NCI-H1436 treated with DMSO at 0.1 percent for 48 hours (cell line): ENCODE data around the gene TANGO6.
"Not testable (repeated sequence)": the region's sequence is repeated elsewhere in the genome, so short reads cannot be mapped to it uniquely, and the experiment has no call there.

Experiments used
- DNase-seq: peaks from one replicate; lab custom pipeline; 2025; lab: John Stamatoyannopoulos, UW

TANGO6 gene

GRCh38 chr16:69056421-69056820 lies 213.1 kb downstream of the TANGO6 start:
- no peak for DNase-seq

- no peak for DNase-seq
These were observed 214.4 kb downstream of the TANGO6 start for GRCh38 chr16:69057400-69058378.

- DNase-seq = not testable (repeated sequence)
These were observed 220.2 kb downstream of the TANGO6 start for GRCh38 chr16:69063491-69063890.

GRCh38 chr16:69064124-69064763 lies 220.9 kb downstream of the TANGO6 start:
- no peak for DNase-seq

GRCh38 chr16:69064764-69065313 lies 221.5 kb downstream of the TANGO6 start:
- DNase-seq = no peak

GRCh38 chr16:69069504-69069903 lies 226.2 kb downstream of the TANGO6 start:
- DNase-seq = no peak

- DNase-seq = no peak
These were observed 227.7 kb downstream of the TANGO6 start for GRCh38 chr16:69071036-69071435.

- DNase-seq = no peak
These were observed 229.3 kb downstream of the TANGO6 start for GRCh38 chr16:69072640-69072974.

- no peak for DNase-seq
These were observed 229.9 kb downstream of the TANGO6 start for GRCh38 chr16:69073181-69073702.

GRCh38 chr16:69077251-69077650 lies 233.9 kb downstream of the TANGO6 start:
- DNase-seq = no peak

GRCh38 chr16:69078073-69078472 lies 234.7 kb downstream of the TANGO6 start:
- no peak for DNase-seq

- no peak for DNase-seq
These were observed 236.4 kb downstream of the TANGO6 start for GRCh38 chr16:69079697-69080096.

- no peak for DNase-seq
These were observed 240.1 kb downstream of the TANGO6 start for GRCh38 chr16:69083306-69083941.

- DNase-seq = no peak
These were observed 241.0 kb downstream of the TANGO6 start for GRCh38 chr16:69084289-69084688.

GRCh38 chr16:69085032-69085695 lies 241.8 kb downstream of the TANGO6 start:
- DNase-seq = no peak

- DNase-seq = no peak
These were observed 243.8 kb downstream of the TANGO6 start for GRCh38 chr16:69087161-69087581.

- DNase-seq = no peak
These were observed 245.4 kb downstream of the TANGO6 start for GRCh38 chr16:69088684-69089083.

GRCh38 chr16:69089091-69089910 lies 246.0 kb downstream of the TANGO6 start:
- no peak for DNase-seq

- DNase-seq = no peak
These were observed 250.6 kb downstream of the TANGO6 start for GRCh38 chr16:69093974-69094373.

- DNase-seq = no peak
These were observed 251.2 kb downstream of the TANGO6 start for GRCh38 chr16:69094501-69094900.

GRCh38 chr16:69095193-69095592 lies 251.9 kb downstream of the TANGO6 start:
- no peak for DNase-seq
